SU-DHL-6 (cell line): ENCODE measurements around the gene WIPF3.

Experiments
- H2AFZ ChIP-seq: fragments of 200-600 bp; sonication (generic); 2 replicates; pipeline ENCODE4 v1.6.1; 2014; ENCODE audit warnings: low read depth, mild to moderate bottlenecking, moderate library complexity, mixed read lengths, antibody characterized with exemption, low read length; ENCODE audit not compliant: severe bottlenecking
- H3F3A ChIP-seq: fragments of 200-600 bp; shearing (Covaris generic); 2 replicates; pipeline ENCODE4 v1.6.0; 2016; ENCODE audit warnings: antibody characterized with exemption, mild to moderate bottlenecking; ENCODE audit not compliant: insufficient read depth
- H3K27ac ChIP-seq: fragments of 200-600 bp; sonication (generic); 2 replicates; pipeline ENCODE4 v1.5.1; 2016; ENCODE audit warnings: low read depth, mild to moderate bottlenecking, low read length, moderate library complexity, mixed read lengths
- H3K27me3 ChIP-seq: fragments of 200-600 bp; sonication (generic), shearing (Covaris generic); 2 replicates; pipeline ENCODE4 v1.6.0; 2014; ENCODE audit warnings: mild to moderate bottlenecking, low read length
- H3K36me3 ChIP-seq: fragments of 200-600 bp; sonication (generic); 2 replicates; pipeline ENCODE4 v1.6.1; 2014; ENCODE audit warnings: mild to moderate bottlenecking, low read length, mixed read lengths
- H3K4me2 ChIP-seq: fragments of 300-600, 200-600 bp; shearing (Covaris generic), sonication (generic); 2 replicates; pipeline ENCODE4 v1.6.0; 2014; ENCODE audit warnings: low read length, low read depth, mild to moderate bottlenecking; ENCODE audit not compliant: poor library complexity, severe bottlenecking
- H3K4me3 ChIP-seq: fragments of 200-600 bp; sonication (generic); 2 replicates; pipeline ENCODE4 v1.5.1; 2014; ENCODE audit warnings: antibody characterized with exemption, low read length, mild to moderate bottlenecking, mixed read lengths; ENCODE audit not compliant: insufficient read depth, poor library complexity, severe bottlenecking
- H3K79me2 ChIP-seq: fragments of 200-600 bp; sonication (generic); 2 replicates; pipeline ENCODE4 v1.6.1; 2014; ENCODE audit warnings: mild to moderate bottlenecking, low read length, moderate library complexity; ENCODE audit not compliant: insufficient read depth
- H3K9ac ChIP-seq: fragments of 200-600 bp; sonication (generic); 2 replicates; pipeline ENCODE4 v1.7.0; 2014; ENCODE audit warnings: mild to moderate bottlenecking, low read length
- H3K9me2 ChIP-seq: fragments of 200-600 bp; sonication (generic); replicated peaks from 2 replicates; pipeline ENCODE4 v1.6.1; 2014; ENCODE audit warnings: low read length; ENCODE audit not compliant: insufficient read depth
- H3K9me3 ChIP-seq: fragments of 200-600 bp; sonication (generic); 2 replicates; pipeline ENCODE4 v1.6.1; 2014; ENCODE audit warnings: low read length, mixed read lengths; ENCODE audit not compliant: insufficient read depth
- H4K20me1 ChIP-seq: fragments of 200-600 bp; sonication (generic); 2 replicates; pipeline ENCODE4 v1.6.1; 2014; ENCODE audit warnings: low read depth, mild to moderate bottlenecking, antibody characterized with exemption, low read length, moderate library complexity, mixed read lengths
- EZH2phosphoT487 ChIP-seq: fragments of 200-600 bp; sonication (generic), shearing (Covaris generic); conservative IDR thresholded peaks from 2 replicates; pipeline ENCODE4 v1.6.1; 2018; ENCODE audit warnings: mild to moderate bottlenecking, antibody characterized with exemption, low read length, moderate library complexity, mixed read lengths
- TF ChIP-seq, protein P1 (sequence below): fragments of 200-600 bp; sonication (generic); IDR thresholded peaks from one replicate; pipeline ENCODE4 v1.5.1; 2017; ENCODE audit warnings: antibody characterized with exemption, mild to moderate bottlenecking, low read length, moderate library complexity; ENCODE audit not compliant: insufficient read depth, poor library complexity, severe bottlenecking

Gene WIPF3

DNA sequence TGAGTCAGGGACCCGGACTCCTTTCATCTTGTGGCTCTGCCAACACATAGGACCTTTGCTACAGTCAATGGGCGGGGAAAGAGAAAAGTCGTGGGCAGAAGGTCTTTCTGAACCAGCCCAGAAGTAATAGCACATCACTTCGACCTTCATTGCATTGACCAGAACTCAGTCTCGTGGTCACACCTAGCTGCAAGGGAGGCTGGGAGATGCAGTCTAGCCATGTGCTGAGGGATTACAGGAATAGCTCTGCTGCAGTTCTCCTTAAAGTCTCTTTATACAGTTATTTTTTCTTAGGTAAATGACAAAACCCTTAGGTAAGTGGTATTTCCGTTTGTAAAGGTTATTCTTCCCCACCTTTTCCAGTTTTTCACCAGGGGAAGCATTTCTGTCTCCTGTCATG lies 25.4 kb downstream of the WIPF3 start:
- no peak overlapping the region for H3K27ac ChIP-seq
- H3F3A ChIP-seq: no peaks in the 10 kb centered on the region
- TF ChIP-seq, protein P1, sequence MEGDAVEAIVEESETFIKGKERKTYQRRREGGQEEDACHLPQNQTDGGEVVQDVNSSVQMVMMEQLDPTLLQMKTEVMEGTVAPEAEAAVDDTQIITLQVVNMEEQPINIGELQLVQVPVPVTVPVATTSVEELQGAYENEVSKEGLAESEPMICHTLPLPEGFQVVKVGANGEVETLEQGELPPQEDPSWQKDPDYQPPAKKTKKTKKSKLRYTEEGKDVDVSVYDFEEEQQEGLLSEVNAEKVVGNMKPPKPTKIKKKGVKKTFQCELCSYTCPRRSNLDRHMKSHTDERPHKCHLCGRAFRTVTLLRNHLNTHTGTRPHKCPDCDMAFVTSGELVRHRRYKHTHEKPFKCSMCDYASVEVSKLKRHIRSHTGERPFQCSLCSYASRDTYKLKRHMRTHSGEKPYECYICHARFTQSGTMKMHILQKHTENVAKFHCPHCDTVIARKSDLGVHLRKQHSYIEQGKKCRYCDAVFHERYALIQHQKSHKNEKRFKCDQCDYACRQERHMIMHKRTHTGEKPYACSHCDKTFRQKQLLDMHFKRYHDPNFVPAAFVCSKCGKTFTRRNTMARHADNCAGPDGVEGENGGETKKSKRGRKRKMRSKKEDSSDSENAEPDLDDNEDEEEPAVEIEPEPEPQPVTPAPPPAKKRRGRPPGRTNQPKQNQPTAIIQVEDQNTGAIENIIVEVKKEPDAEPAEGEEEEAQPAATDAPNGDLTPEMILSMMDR: no peak
- TF ChIP-seq EZH2phosphoT487: no peak
- H3K9ac ChIP-seq: no peak overlapping the region
- H3K9me2 ChIP-seq: no peaks in the 10 kb centered on the region
- no peak overlapping the region for H2AFZ ChIP-seq
- no peak overlapping the region for H3K4me2 ChIP-seq
- H3K36me3 ChIP-seq: no peaks in the 10 kb centered on the region
- no peaks in the 10 kb centered on the region for H3K9me3 ChIP-seq
- no peak overlapping the region for H3K4me3 ChIP-seq
- no peaks in the 10 kb centered on the region for H3K79me2 ChIP-seq
- no peaks in the 10 kb centered on the region for H4K20me1 ChIP-seq
- no peaks in the 10 kb centered on the region for H3K27me3 ChIP-seq

DNA sequence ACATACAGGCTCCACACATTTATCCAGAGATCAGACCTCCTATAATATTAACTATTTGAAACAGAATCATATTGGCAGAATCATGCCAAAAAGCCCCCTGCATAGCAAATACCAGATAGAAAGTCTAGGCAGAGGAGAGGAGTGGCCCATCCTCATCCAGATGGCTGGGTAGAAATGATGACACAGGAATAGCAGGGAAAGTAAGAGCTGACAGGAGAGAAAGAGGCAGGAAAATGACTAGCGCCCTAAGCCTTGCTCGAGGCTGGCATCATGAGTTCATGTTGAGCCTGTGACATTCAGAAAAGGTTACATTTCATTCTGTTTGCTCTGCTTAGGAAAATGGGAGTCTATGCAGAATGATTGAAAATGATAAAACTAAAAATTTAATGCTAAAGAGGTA lies 27.6 kb downstream of the WIPF3 start:
- Histone ChIP-seq H3K36me3 (no peaks in the 10 kb centered on the region), H3K4me2 (no peak overlapping the region), H3K79me2 (no peaks in the 10 kb centered on the region), H4K20me1 (no peaks in the 10 kb centered on the region), H2AFZ (no peak overlapping the region), H3K27ac (no peak overlapping the region), H3K9me3 (no peaks in the 10 kb centered on the region), H3K27me3 (no peaks in the 10 kb centered on the region), H3K9me2 (no peaks in the 10 kb centered on the region), H3K9ac (no peak overlapping the region), H3K4me3 (no peak overlapping the region), H3F3A (no peaks in the 10 kb centered on the region)
- TF ChIP-seq EZH2phosphoT487: no peak

DNA sequence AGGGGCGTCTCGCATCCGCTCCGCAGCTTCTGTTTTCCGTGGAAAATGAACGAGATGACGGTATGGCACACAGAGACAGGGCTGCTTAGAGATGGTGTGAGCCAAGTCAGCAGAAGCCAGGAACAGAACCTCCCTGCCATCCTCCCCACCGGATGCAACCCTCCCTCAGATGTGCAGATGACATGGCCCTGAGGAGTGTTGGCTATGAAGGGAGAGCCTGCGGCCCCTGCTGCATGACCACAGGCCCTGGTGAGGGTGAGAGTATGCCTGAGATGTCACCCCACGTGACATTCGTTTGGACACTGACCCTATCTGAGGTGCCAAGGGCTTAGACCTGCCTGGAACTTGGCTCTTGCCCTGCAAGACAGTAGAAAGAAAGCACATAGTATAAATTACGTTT lies 29.4 kb downstream of the WIPF3 start:
- Histone ChIP-seq H3K36me3 (no peaks in the 10 kb centered on the region), H3K9me3 (no peaks in the 10 kb centered on the region), H3K4me2 (no peak overlapping the region), H3K79me2 (no peaks in the 10 kb centered on the region), H3F3A (no peaks in the 10 kb centered on the region), H4K20me1 (no peaks in the 10 kb centered on the region), H3K27ac (no peak overlapping the region), H3K4me3 (no peak overlapping the region), H3K9me2 (no peaks in the 10 kb centered on the region), H3K9ac (no peak overlapping the region), H2AFZ (no peak overlapping the region), H3K27me3 (no peaks in the 10 kb centered on the region)
- no peak for TF ChIP-seq EZH2phosphoT487
- TF ChIP-seq, protein P1: no peak

DNA sequence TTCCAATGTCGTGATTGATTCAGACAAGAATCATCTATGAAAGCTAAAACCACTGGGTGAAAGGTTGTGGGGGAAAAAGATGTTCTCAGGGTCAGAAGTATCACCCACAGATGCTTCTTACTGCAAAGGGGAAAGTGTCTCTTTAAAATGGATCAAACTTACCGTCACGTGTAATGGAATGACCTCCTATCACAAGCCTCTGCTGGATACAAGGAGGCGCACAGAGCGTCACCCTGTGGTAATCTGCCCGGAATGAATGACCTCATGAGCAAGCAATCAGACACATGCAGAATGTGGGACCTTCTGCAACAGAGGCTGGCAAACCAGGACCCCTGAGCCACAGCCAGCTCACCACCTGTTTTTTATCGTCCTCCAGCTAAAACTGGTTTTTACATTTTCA lies 33.0 kb downstream of the WIPF3 start:
- Histone ChIP-seq H3K9me2 (no peaks in the 10 kb centered on the region), H3K4me3 (no peak overlapping the region), H3K4me2 (no peak overlapping the region), H3K36me3 (no peaks in the 10 kb centered on the region), H3K79me2 (no peaks in the 10 kb centered on the region), H3F3A (no peaks in the 10 kb centered on the region), H3K27ac (no peak overlapping the region), H4K20me1 (no peaks in the 10 kb centered on the region), H2AFZ (no peak overlapping the region), H3K9me3 (no peaks in the 10 kb centered on the region), H3K27me3 (no peaks in the 10 kb centered on the region), H3K9ac (no peak overlapping the region)
- TF ChIP-seq, protein P1: no peak
- TF ChIP-seq EZH2phosphoT487: no peak
